ENCODE data around the gene SYTL1. TPM values are rescaled to one million over a fixed set of nuclear protein-coding genes. Genes with fewer than 3 reads are reported as not detected.

SYTL1 gene
- total and polyA plus RNA-seq, 9 of the 15 experiments (the other 6 are each of a cell fraction or from before 2014, with no cell fraction given) = 0.04 to 9.3 (median 1.7) TPM

- TF ChIP-seq, protein P1, sequence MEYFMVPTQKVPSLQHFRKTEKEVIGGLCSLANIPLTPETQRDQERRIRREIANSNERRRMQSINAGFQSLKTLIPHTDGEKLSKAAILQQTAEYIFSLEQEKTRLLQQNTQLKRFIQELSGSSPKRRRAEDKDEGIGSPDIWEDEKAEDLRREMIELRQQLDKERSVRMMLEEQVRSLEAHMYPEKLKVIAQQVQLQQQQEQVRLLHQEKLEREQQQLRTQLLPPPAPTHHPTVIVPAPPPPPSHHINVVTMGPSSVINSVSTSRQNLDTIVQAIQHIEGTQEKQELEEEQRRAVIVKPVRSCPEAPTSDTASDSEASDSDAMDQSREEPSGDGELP (CRISPR knock-in tag; IDR thresholded peaks at IDR 0.05; ENCODE audit: borderline replicate concordance) = peak; percentile 78; the same call in 1 of the 2 replicates
Observed at GRCh38 chr1:27357281-27358037, 15.6 kb downstream of the SYTL1 start (continued).

DNA sequence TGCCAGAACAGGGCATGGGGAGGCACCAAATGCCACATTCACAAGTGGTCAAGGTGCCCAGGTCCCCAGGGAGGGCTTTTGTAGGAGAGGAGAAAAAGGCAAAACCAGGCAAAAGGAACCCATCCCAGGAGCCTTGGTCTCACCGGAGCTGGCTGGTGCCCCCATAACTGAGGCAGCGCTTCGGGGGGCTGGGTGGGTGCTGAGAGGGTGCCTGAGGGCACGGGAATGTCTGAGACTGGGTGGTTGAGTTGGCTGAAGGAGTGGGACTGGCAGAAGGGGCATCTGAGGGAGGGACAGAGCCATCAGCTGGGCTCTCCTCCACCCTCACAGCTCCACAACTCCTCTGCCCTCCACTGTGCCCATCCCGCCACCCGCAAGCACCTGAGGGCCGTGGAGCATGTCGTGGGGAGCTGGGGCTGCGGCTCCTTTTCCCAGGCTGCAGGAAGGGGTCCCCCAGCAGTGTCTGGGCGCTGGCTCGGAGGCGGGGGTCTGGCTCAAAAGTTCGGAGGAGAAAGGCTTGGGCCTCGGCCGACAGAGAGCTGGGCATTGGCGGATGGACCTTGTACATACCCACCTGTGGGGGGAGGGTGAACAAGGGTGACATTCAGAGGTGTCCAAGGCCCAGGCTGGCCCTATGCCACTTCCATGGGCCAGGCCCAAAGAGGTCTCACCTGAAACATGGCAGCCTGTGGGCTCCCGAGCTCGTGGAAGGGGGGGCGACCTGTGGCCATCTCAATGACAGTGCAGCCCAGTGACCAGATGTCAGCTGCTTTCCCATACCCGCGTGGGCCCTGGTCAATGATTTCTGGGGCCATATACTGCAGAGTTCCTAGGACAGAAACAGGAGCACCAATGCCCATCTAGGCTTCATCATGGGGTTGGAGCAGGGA, 16.5 kb downstream of the SYTL1 start:
- CTCF ChIA-PET (ENCODE audit: low intra/inter-chr PET ratio) = interaction anchor here (1.3 to 1.4 kb wide), 2 partner anchors 31 to 248 kb away, joined by 5 read pairs; no protein-coding TSS in a partner anchor
- H3K9ac ChIP-seq (ENCODE audit: insufficient read depth in 1 of 2, low read depth in 2 of 2, low read length in 2 of 2) = no peak overlapping the region; a peak in 1 of 4 replicates
- no peak overlapping the region for H2AFZ ChIP-seq (ENCODE audit: low read depth, low read length)
- no peaks in the 10 kb centered on the region for H3K9me3 ChIP-seq (replicated peaks; ENCODE audit: control insufficient read depth, insufficient read depth, low read depth, low read length)
- peaks cover 12% of the 10 kb centered on the region; the same call in 2 of the 3 replicates for H3K36me3 ChIP-seq (ENCODE audit: control insufficient read depth, insufficient read depth, low read length)
- TF ChIP-seq CHD4 (IDR thresholded peaks at IDR 0.05; ENCODE audit: insufficient read depth, insufficient replicate concordance, low read depth, low read length, poor library complexity, severe bottlenecking) = no peak
- TF ChIP-seq, protein P1 (CRISPR knock-in tag; IDR thresholded peaks at IDR 0.05; ENCODE audit: borderline replicate concordance) = 0 out of 2 replicates have a peak, but pooled peaks have one; percentile 17
- H3K9me1 ChIP-seq (ENCODE audit: control insufficient read depth, insufficient read depth, low read length) = no peaks in the 10 kb centered on the region
- ATAC-seq = no peak
- H3K27ac ChIP-seq (ENCODE audit: extremely low read depth, low read depth, low read length) = no peak overlapping the region
- H3K79me2 ChIP-seq (ENCODE audit: control insufficient read depth, insufficient read depth, low read length) = no peaks in the 10 kb centered on the region
- H3K4me1 ChIP-seq (replicated peaks in 1 of 2; ENCODE audit: control insufficient read depth in 2 of 2, insufficient read depth in 2 of 2, low read length in 2 of 2) = peaks cover 9 to 49% of the 10 kb centered on the region in 2 experiments
- no peak for DNase-seq (ENCODE audit: extremely low read depth in 1 of 4, low spot score in 3 of 4)
- H4K20me1 ChIP-seq (replicated peaks; ENCODE audit: control insufficient read depth, insufficient read depth, low read length) = 0 out of 2 replicates have a peak, but pooled peaks cover 10% of the 10 kb centered on the region
- no peaks in the 10 kb centered on the region for H3K27me3 ChIP-seq (ENCODE audit: control insufficient read depth in 2 of 2, insufficient read depth in 2 of 2, low read length in 2 of 2)
- WGBS (ENCODE audit: insufficient coverage, low coverage, missing lambda C conversion rate) = 68% methylated on average over 20 of the region's 21 CpGs
- in situ Hi-C loops (cut with MboI) (no loop called here), intact Hi-C loops (cut with micrococcal nuclease) (loop anchor here (5.0 kb wide), 2 partner anchors 34 to 56 kb away; partner anchors contain the start of gene GPR3)
- H3K4me2 ChIP-seq (ENCODE audit: insufficient read depth, low read length) = no peak overlapping the region; the same call in 1 of the 2 replicates
- FAIRE-seq = no peak
- no peak overlapping the region for H3K4me3 ChIP-seq
- BruUV-seq (replicated peaks) = no TSS peak
- POLR2A ChIA-PET = interaction anchor here (0.7 to 1.5 kb wide), 5 partner anchors 7 to 35 kb away, joined by 3 to 9 read pairs (median 3); partner anchors contain the start of genes CD164L2 and SYTL1

Data from K562 (cell line).